Keratinocyte (primary cell): ENCODE results near the gene PRKN.

Experiments used
- EZH2 ChIP-seq: IDR thresholded peaks from one replicate; pipeline ENCODE4 v1.6.1; 2012; ENCODE audit warnings: inconsistent platforms, mild to moderate bottlenecking, low read length, moderate library complexity
- TF ChIP-seq, protein P1 (sequence below), 3 experiments: IDR thresholded peaks in 1 of 3; conservative IDR thresholded peaks in 1 of 3; optimal IDR thresholded peaks in 1 of 3; 2 replicates in 2 of 3; 3 replicates in 1 of 3; pipeline versions ENCODE3 to v1.5.1; 2011; ENCODE audit warnings: low read length in 3 of 3, mild to moderate bottlenecking in 3 of 3, moderate library complexity in 2 of 3, control low read depth in 1 of 3, inconsistent platforms in 1 of 3; ENCODE audit not compliant: insufficient read depth in 2 of 3; ENCODE audit errors: extremely low read depth in 1 of 3

DNA sequence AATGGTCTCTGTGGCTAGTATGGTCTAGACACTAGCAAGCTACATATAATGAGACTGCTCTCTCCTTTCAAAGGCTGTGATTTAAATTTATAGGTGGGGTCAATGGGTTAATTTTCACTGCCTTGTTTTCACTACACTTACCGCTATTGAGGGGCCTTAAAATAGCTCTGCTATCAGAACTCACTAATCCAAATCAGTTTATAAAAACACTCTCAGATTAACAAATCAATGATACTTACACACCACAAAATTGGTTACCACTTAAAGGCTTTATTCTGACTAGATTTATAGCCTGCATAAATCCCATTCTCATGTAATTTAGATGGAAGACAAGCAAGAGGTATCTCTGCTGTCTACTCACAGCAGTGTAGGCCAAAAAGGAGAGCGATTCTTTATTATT is 1140.7 kb downstream of the PRKN start:
- TF ChIP-seq, protein P1, sequence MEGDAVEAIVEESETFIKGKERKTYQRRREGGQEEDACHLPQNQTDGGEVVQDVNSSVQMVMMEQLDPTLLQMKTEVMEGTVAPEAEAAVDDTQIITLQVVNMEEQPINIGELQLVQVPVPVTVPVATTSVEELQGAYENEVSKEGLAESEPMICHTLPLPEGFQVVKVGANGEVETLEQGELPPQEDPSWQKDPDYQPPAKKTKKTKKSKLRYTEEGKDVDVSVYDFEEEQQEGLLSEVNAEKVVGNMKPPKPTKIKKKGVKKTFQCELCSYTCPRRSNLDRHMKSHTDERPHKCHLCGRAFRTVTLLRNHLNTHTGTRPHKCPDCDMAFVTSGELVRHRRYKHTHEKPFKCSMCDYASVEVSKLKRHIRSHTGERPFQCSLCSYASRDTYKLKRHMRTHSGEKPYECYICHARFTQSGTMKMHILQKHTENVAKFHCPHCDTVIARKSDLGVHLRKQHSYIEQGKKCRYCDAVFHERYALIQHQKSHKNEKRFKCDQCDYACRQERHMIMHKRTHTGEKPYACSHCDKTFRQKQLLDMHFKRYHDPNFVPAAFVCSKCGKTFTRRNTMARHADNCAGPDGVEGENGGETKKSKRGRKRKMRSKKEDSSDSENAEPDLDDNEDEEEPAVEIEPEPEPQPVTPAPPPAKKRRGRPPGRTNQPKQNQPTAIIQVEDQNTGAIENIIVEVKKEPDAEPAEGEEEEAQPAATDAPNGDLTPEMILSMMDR (optimal IDR thresholded peaks at IDR 0.05 in 1 of 3, IDR thresholded peaks at IDR 0.05 in 1 of 3, conservative IDR thresholded peaks at IDR 0.05 in 1 of 3; ENCODE audit: extremely low read depth in 1 of 3, insufficient read depth in 2 of 3, low read length in 3 of 3): no peak
- no peak for TF ChIP-seq EZH2
